ENCODE measurements around the gene PSEN2. TPM values are rescaled to one million over a fixed set of nuclear protein-coding genes. Genes with fewer than 3 reads are reported as not detected.

The PSEN2 gene
- total RNA-seq, 2 donors from 2014 or later: 45.3 to 78.3 TPM

- Histone ChIP-seq H3K27ac (peak overlapping the region; percentile 60 to 83), H3K4me1 (replicated peaks) (peaks cover 8% of the 10 kb centered on the region), H3K36me3 (no peaks in the 10 kb centered on the region), H3K27me3 (replicated peaks; ENCODE audit: insufficient read depth) (no peaks in the 10 kb centered on the region), H3K9me3 (no peaks in the 10 kb centered on the region), H3K4me3 (peak overlapping the region; percentile 73 to 87)
- no peak for DNase-seq (ENCODE audit: low spot score)
- intact Hi-C loops (cut with DNase I): loop anchor here (2.0 kb wide), 1 partner anchor 67 kb away; no protein-coding TSS in a partner anchor
- 22% methylated on average over 7 of the region's 7 CpGs for WGBS
- TF ChIP-seq POLR2AphosphoS5 (IDR thresholded peaks at IDR 0.05): no peak
- no peak for TF ChIP-seq POLR2A (IDR thresholded peaks at IDR 0.05)
- TF ChIP-seq CTCF (IDR thresholded peaks at IDR 0.05): no peak
These were observed 403 bp upstream of the PSEN2 start for GRCh38 chr1:226870026-226870400.

GRCh38 chr1:226871636-226872327 is 1.4 kb downstream of the PSEN2 start:
- peaks cover 8% of the 10 kb centered on the region for H3K4me1 ChIP-seq (replicated peaks)
- 82% methylated on average over 14 of the region's 14 CpGs for WGBS
- H3K4me3 ChIP-seq: peak overlapping the region in 1 of 2 donors; percentile 87
- DNase-seq (ENCODE audit: low spot score): no peak
- no peaks in the 10 kb centered on the region for H3K9me3 ChIP-seq
- H3K27ac ChIP-seq: peak overlapping the region in 1 of 2 donors; percentile 83
- no peaks in the 10 kb centered on the region for H3K27me3 ChIP-seq (replicated peaks; ENCODE audit: insufficient read depth)
- intact Hi-C loops (cut with DNase I): loop anchor here (2.0 kb wide), 1 partner anchor 65 kb away; no protein-coding TSS in a partner anchor
- no peaks in the 10 kb centered on the region for H3K36me3 ChIP-seq
- TF ChIP-seq CTCF (IDR thresholded peaks at IDR 0.05): no peak
- no peak for TF ChIP-seq POLR2A (IDR thresholded peaks at IDR 0.05)
- TF ChIP-seq POLR2AphosphoS5 (IDR thresholded peaks at IDR 0.05): no peak

DNA sequence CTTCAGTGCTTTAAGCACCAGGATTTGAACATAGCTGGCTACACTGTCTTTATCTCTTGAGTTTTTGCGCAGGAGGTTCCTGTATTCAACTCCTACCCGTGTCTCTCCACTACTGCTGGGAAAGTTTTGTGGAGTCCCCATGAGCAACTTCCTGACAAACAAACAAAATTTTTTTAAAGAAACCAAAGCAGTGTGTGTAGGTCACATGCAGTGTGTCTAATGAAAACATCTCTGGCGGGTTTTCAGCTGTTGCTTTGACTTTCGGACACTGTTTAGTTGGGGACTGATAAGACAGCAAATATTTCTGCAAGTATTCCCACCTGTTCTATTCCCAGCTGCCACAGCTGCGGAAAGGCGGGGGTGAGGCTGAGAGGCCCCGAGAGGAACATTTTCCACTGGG is 2.0 kb downstream of the PSEN2 start:
- no peak for DNase-seq (ENCODE audit: low spot score)
- peaks cover 8% of the 10 kb centered on the region for H3K4me1 ChIP-seq (replicated peaks)
- no peak overlapping the region for H3K4me3 ChIP-seq
- H3K27me3 ChIP-seq (replicated peaks; ENCODE audit: insufficient read depth): no peaks in the 10 kb centered on the region
- TF ChIP-seq POLR2A (IDR thresholded peaks at IDR 0.05) (no peak), CTCF (IDR thresholded peaks at IDR 0.05) (no peak), POLR2AphosphoS5 (IDR thresholded peaks at IDR 0.05) (no peak)
- H3K9me3 ChIP-seq: no peaks in the 10 kb centered on the region
- no peak overlapping the region for H3K27ac ChIP-seq
- no peaks in the 10 kb centered on the region for H3K36me3 ChIP-seq
- 79% methylated on average over 7 of the region's 7 CpGs for WGBS
- intact Hi-C loops (cut with DNase I): no loop called here

DNA sequence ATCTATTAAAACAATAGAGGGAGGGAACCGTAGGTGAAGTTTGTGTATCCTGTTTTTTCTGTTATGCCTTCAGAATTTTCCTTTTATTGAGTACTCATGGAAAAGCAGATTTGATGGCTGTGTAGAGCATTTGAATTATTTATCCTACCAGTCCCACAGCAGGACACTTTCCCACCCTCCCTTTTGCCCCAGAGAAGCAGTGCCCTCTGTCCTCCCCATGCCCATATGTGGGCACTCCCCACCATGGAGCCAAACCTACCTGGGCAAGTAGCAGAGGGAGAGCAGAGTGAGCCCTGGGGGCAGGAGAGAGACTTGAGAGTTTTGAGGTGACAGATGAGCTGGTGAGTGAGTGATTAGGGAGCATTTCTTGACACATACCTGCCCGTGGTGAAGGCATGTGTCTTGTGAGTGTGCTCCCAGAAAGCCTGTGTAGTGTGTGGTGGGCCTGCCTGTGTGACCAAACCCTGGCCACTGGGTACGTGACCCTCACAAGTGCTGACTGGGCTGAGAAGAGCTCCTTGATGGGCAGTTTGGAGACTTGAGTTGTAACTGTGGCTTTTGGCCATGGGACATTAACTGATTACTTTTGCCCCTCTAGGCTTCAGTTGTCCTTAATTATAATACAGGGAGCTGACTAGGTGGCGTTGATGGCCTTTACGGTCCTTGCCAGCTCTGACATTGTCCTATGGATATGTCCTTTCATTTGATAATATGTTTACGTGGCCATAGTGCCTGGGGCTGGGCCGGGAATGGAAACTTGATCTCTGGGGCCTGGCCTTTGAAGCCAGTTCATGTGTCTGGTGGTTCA is 3.6 kb downstream of the PSEN2 start:
- intact Hi-C loops (cut with DNase I): no loop called here
- H3K4me3 ChIP-seq: no peak overlapping the region
- no peak overlapping the region for H3K27ac ChIP-seq
- DNase-seq (ENCODE audit: low spot score): no peak
- H3K36me3 ChIP-seq: no peaks in the 10 kb centered on the region
- no peaks in the 10 kb centered on the region for H3K9me3 ChIP-seq
- WGBS: 88% methylated on average over 7 of the region's 7 CpGs
- H3K4me1 ChIP-seq (replicated peaks): peaks cover 8% of the 10 kb centered on the region
- TF ChIP-seq POLR2A (IDR thresholded peaks at IDR 0.05) (no peak), CTCF (IDR thresholded peaks at IDR 0.05) (no peak), POLR2AphosphoS5 (IDR thresholded peaks at IDR 0.05) (no peak)
- no peaks in the 10 kb centered on the region for H3K27me3 ChIP-seq (replicated peaks; ENCODE audit: insufficient read depth)

Measured in prostate gland (tissue), 2 donors.